H1 (cell line): ENCODE results near the gene PCYT1B. TPM values are rescaled to one million over a fixed set of nuclear protein-coding genes. Genes with fewer than 3 reads are reported as not detected.

Experiments
- CHD2 ChIP-seq: IDR thresholded peaks from 2 replicates; pipeline ENCODE4 v1.6.1; 2012; ENCODE audit warnings: low read length, improper control_type of control experiment
- CHD7 ChIP-seq: fragments of 300-600 bp; sonication (generic); IDR thresholded peaks from 2 replicates; pipeline ENCODE4 v1.7.1; 2012; ENCODE audit warnings: low read length, moderate library complexity, mild to moderate bottlenecking, inconsistent platforms; ENCODE audit not compliant: insufficient replicate concordance
- KDM4A ChIP-seq: IDR thresholded peaks from one replicate; pipeline ENCODE4 v1.7.1; 2012; ENCODE audit warnings: low read depth, mild to moderate bottlenecking, moderate library complexity, low read length, inconsistent platforms; ENCODE audit not compliant: severe bottlenecking
- PHF8 ChIP-seq: fragments of 200-600 bp; sonication (generic); conservative IDR thresholded peaks from 2 replicates; pipeline ENCODE4 v1.7.1; 2012; ENCODE audit warnings: low read depth, mild to moderate bottlenecking, inconsistent platforms, low read length, moderate library complexity
- POLR2AphosphoS5 ChIP-seq: IDR thresholded peaks from 2 replicates; pipeline ENCODE4 v1.6.1; 2011; ENCODE audit warnings: low read depth, low read length
- RFX5 ChIP-seq: IDR thresholded peaks from 2 replicates; pipeline ENCODE4 v1.6.1; 2011; ENCODE audit warnings: low read depth, low read length, improper control_type of control experiment, borderline replicate concordance
- SIX5 ChIP-seq: IDR thresholded peaks from 2 replicates; pipeline ENCODE4 v1.6.1; 2011; ENCODE audit warnings: mild to moderate bottlenecking, low read depth, low read length
- SP1 ChIP-seq: IDR thresholded peaks from 2 replicates; pipeline ENCODE4 v1.6.1; 2011; ENCODE audit warnings: low read depth, low read length
- TAF7 ChIP-seq: optimal IDR thresholded peaks from 2 replicates; pipeline ENCODE3; 2011; ENCODE audit warnings: low read depth, mild to moderate bottlenecking, inconsistent platforms, low read length, moderate library complexity, borderline replicate concordance
- TBP ChIP-seq: IDR thresholded peaks from 2 replicates; pipeline ENCODE4 v1.6.1; 2011; ENCODE audit warnings: low read depth, low read length, improper control_type of control experiment
- YY1 ChIP-seq: IDR thresholded peaks from 2 replicates; pipeline ENCODE4 v1.6.1; 2011; ENCODE audit warnings: low read depth, mild to moderate bottlenecking, low read length
- polyA plus RNA-seq, 7 experiments: library from polyadenylated mRNA; depleted of rRNA in 3 of 7; stranded (reverse) in 5 of 7; unstranded in 2 of 7; fragments of >200 nt in 5 of 7; fragments of 200-250 nt in 2 of 7; gene quantifications; 1 replicate in 5 of 7; 2 replicates in 1 of 7; 4 replicates in 1 of 7; pipeline versions ENCODE4 v1.2.1 to v1.2.3, GENCODE V29; 2011 to 2013; ENCODE audit warnings: missing spikeins in 2 of 7, mixed read lengths in 2 of 7
- total RNA-seq: library from RNA; stranded (reverse); fragmentation: NEBNext Ultra II Directional; extraction: Animal tissue kit (Norgen Biotek cat#: 25700); gene quantifications from 2 replicates; pipeline ENCODE4 v1.2.1, GENCODE V29; 2021

PCYT1B gene
- total and polyA plus RNA-seq, 2 of the 8 experiments (the other 6 are each of a cell fraction or from before 2014, with no cell fraction given): 17.9 to 30.6 TPM

- TF ChIP-seq TBP (0 out of 2 replicates have a peak, but pooled peaks have one; percentile 41), PHF8 (peak; percentile 79), RFX5 (no peak), KDM4A (peak; percentile 79), CHD2 (no peak), SP1 (0 out of 2 replicates have a peak, but pooled peaks have one; percentile 30), SIX5 (no peak), CHD7 (no peak), TAF7 (peak; percentile 61), POLR2AphosphoS5 (peak; percentile 75), YY1 (no peak)
Observed at GRCh38 chrX:24693453-24694202, 46.5 kb upstream of the PCYT1B start, which contains the start of gene POLA1 (continued).
